Heart right ventricle (tissue), 16 donors: ENCODE data around the gene SPNS1. TPM values are rescaled to one million over a fixed set of nuclear protein-coding genes. Genes with fewer than 3 reads are reported as not detected.

Experiments used
- ATAC-seq, 8 donors: fragments of 200-7000 bp; cut with Tn5 transposase; one replicate each; pipeline ENCODE4 v1.9.1; 2020; ENCODE audit warnings: mild to moderate bottlenecking in 8 of 8, moderate library complexity in 8 of 8, moderate number of reproducible peaks in 1 of 8
- DNase-seq, 2 donors: peaks; one replicate each; pipeline ENCODE4 v3.0.0-alpha.2; 2020
- H3K27ac ChIP-seq, 10 donors: fragments of 200-600 bp; sonication (generic) in 2 of 10; one replicate each; pipeline versions ENCODE4 v1.5.0 to v1.8.0; 2020 to 2022; ENCODE audit warnings: mild to moderate bottlenecking in 3 of 10
- H3K27me3 ChIP-seq, 7 donors: fragments of 200-600 bp; one replicate each; pipeline ENCODE4 v1.8.0; 2021 to 2022; ENCODE audit warnings: mild to moderate bottlenecking in 2 of 7
- H3K36me3 ChIP-seq, 9 donors: fragments of 200-600 bp; sonication (generic) in 1 of 9; one replicate each; pipeline versions ENCODE4 v1.5.0 to v1.8.0; 2020 to 2022; ENCODE audit warnings: mild to moderate bottlenecking in 2 of 9
- H3K4me1 ChIP-seq, 9 donors: fragments of 200-600 bp; sonication (generic) in 1 of 9; one replicate each; pipeline versions ENCODE4 v1.5.0 to v1.8.0; 2020 to 2022; ENCODE audit warnings: mild to moderate bottlenecking in 4 of 9
- H3K4me3 ChIP-seq, 10 donors: fragments of 200-600 bp; sonication (generic) in 2 of 10; one replicate each; pipeline versions ENCODE4 v1.5.0 to v1.8.0; 2020 to 2022; ENCODE audit warnings: mild to moderate bottlenecking in 7 of 10, moderate library complexity in 2 of 10
- H3K9me3 ChIP-seq, 11 donors: fragments of 200-600 bp in 10 of 11; sonication (generic) in 2 of 11; one replicate each; pipeline versions ENCODE4 v1.5.0 to v1.8.0; 2013 to 2022; ENCODE audit warnings: mild to moderate bottlenecking in 2 of 11, control low read depth in 1 of 11, moderate library complexity in 1 of 11
- CTCF ChIP-seq, 9 donors: fragments of 200-600 bp; sonication (generic) in 2 of 9; IDR thresholded peaks; one replicate each; pipeline versions ENCODE4 v1.5.0 to v1.8.0; 2021 to 2022; ENCODE audit warnings: antibody characterized with exemption in 9 of 9, mild to moderate bottlenecking in 5 of 9, moderate library complexity in 1 of 9
- WGBS, 2 donors: extraction: QIAGEN DNeasy Blood & Tissue Kit; methylation state at CpG; one replicate each; pipeline ENCODE4 v1.1.7; 2013; ENCODE audit warnings: inconsistent platforms in 1 of 2; 5-methylcytosine and 5-hydroxymethylcytosine counted together
- intact Hi-C, 10 donors: fragments of 100-400 bp; cut with DNase I; formaldehyde crosslinking; loops; one replicate each; pipeline versions ENCODE4 v1.11.1 to v1.14.2; 2022
- polyA plus RNA-seq, 2 donors: library from polyadenylated mRNA; stranded (reverse); fragments of 200-250 nt; gene quantifications; one replicate each; pipeline ENCODE4 v1.2.3, GENCODE V29; 2013
- total RNA-seq, 10 donors: library from RNA; stranded (reverse); fragmentation: NEBNext Ultra II Directional in 3 of 10; extraction: Animal tissue kit (Norgen Biotek cat#: 25700) in 3 of 10; gene quantifications; one replicate each; pipeline versions ENCODE4 v1.2.1 to v1.2.4, GENCODE V29; 2021 to 2023
- donor health status: Arrhythmogenic right ventricular cardiomyopathy.
- donor health status: ischemic (EF 13 %, LVEDD 7.1; RV severe dilation, severe dysfunction).
- donor health status: healthy with polysubstance abuse.
- donor health status: DM: no; HTN: yes; CAD: no.
- donor health status: DM: no; HTN: no; CAD: no.
- donor health status: ischemic (EF 25% LVEDD 6.9; RV normal size, moderate dysfunction).
- donor health status: ischemic (EF 25% LVEDD 5.7; RV mildly dilated, moderate dysfunction).
- donor health status: healthy.
- donor health status: DM: yes; HTN: yes; CAD: no.
- donor health status: Ischemic cardiomyopathy.
- donor health status: ischemic (EF 35%, LVEDD 5.7; RV mildly dilated, moderate dysfunction).
- donor health status: nonischemic (EF 11% LVEDD 7.7; RV severe dilation, severe dysfunction).
- donor health status: DM: yes; HTN: yes; CAD: no.
- donor health status: PGD.
- donor health status: ischemic (EF 29% LVEDD 5.4; RV normal size, mild dysfunction).
- donor health status: nonischemic (EF 23%, LVEDD 6.1; RV moderate dilation, normal function).

SPNS1 gene
- total and polyA plus RNA-seq, 12 donors = 12.9 to 44.5 (median 18.2) TPM

GRCh38 chr16:28927815-28928214, 46.8 kb upstream of the SPNS1 start:
- peaks cover 0 to 8% (median 0%) of the 10 kb centered on the region in 9 donors for H3K36me3 ChIP-seq
- H3K27ac ChIP-seq = no peak overlapping the region
- ATAC-seq (no peak), DNase-seq (no peak)
- 83 to 86% methylated on average over 1 of the region's 1 CpG for WGBS, 2 donors
- H3K27me3 ChIP-seq = no peaks in the 10 kb centered on the region
- peaks cover 2 to 20% (median 11%) of the 10 kb centered on the region in 9 donors for H3K4me1 ChIP-seq
- no peak for TF ChIP-seq CTCF (IDR thresholded peaks at IDR 0.05)
- H3K9me3 ChIP-seq = no peaks in the 10 kb centered on the region
- no peak overlapping the region for H3K4me3 ChIP-seq
- intact Hi-C loops = loop anchor here in 6 of 10 donors (5.0 to 10.0 kb wide), 5 partner anchors 53 to 443 kb away; partner anchors contain the start of genes SH2B1 (in 3 of the 6), ATP2A1 (in 2 of the 6) and ATXN2L (in 2 of the 6)

- Histone ChIP-seq H3K4me1 (peaks cover 0 to 9% (median 3%) of the 10 kb centered on the region in 9 donors), H3K9me3 (no peaks in the 10 kb centered on the region), H3K4me3 (no peak overlapping the region), H3K27ac (no peak overlapping the region), H3K36me3 (no peaks in the 10 kb centered on the region), H3K27me3 (no peaks in the 10 kb centered on the region)
- intact Hi-C loops = loop anchor here in 1 of 10 donors (10.0 kb wide), 1 partner anchor 105 kb away; the partner anchor contains the start of gene ATXN2L
- TF ChIP-seq CTCF (IDR thresholded peaks at IDR 0.05) = no peak
- 89 to 93% methylated on average over 3 of the region's 3 CpGs for WGBS, 2 donors
- ATAC-seq = no peak
- DNase-seq = no peak
These were observed 44.4 kb upstream of the SPNS1 start for GRCh38 chr16:28930203-28930602.

- ATAC-seq = no peak
These were observed 43.9 kb upstream of the SPNS1 start for GRCh38 chr16:28930652-28931051.

GRCh38 chr16:28931801-28932225, 42.8 kb upstream of the SPNS1 start, which contains the start of gene CD19:
CD19 (plus strand) TSS chr16:28931971; CDS start chr16:28932001, 30 bp downstream.
- peaks cover 0 to 9% (median 4%) of the 10 kb centered on the region in 9 donors for H3K4me1 ChIP-seq
- no peaks in the 10 kb centered on the region for H3K36me3 ChIP-seq
- peaks cover 0 to under 1% (median 0%) of the 10 kb centered on the region in 7 donors for H3K27me3 ChIP-seq
- TF ChIP-seq CTCF (IDR thresholded peaks at IDR 0.05) = no peak
- ATAC-seq (no peak), DNase-seq (no peak)
- intact Hi-C loops = loop anchor here in 1 of 10 donors (10.0 kb wide), 1 partner anchor 107 kb away; the partner anchor contains the start of gene ATXN2L
- no peak within 1 kb of the TSS for H3K4me3 ChIP-seq
- WGBS, 2 donors = 91 to 95% methylated on average over 10 of the region's 10 CpGs
- H3K27ac ChIP-seq = no peak within 1 kb of the TSS
- no peaks in the 10 kb centered on the region for H3K9me3 ChIP-seq

More at GRCh38 chr16:28930652-28931051, 43.9 kb upstream of the SPNS1 start:
- Histone ChIP-seq H3K36me3 (no peaks in the 10 kb centered on the region), H3K9me3 (no peaks in the 10 kb centered on the region), H3K4me1 (peaks cover 0 to 6% (median 3%) of the 10 kb centered on the region in 9 donors), H3K27me3 (no peaks in the 10 kb centered on the region), H3K4me3 (no peak overlapping the region), H3K27ac (no peak overlapping the region)
- WGBS, 2 donors = 66 to 79% methylated on average over 3 of the region's 3 CpGs
- no peak for DNase-seq
- intact Hi-C loops = loop anchor here in 1 of 10 donors (10.0 kb wide), 1 partner anchor 106 kb away; the partner anchor contains the start of gene ATXN2L
- TF ChIP-seq CTCF (IDR thresholded peaks at IDR 0.05) = no peak
